Sigmoid colon (tissue), 7 donors: Measurements from ENCODE around the gene HDAC4. TPM values are rescaled to one million over a fixed set of nuclear protein-coding genes. Genes with fewer than 3 reads are reported as not detected.

ENCODE experiments used
- DNase-seq: peaks from one replicate; pipeline ENCODE4 v3.0.0-alpha.2; 2019
- H3K27ac ChIP-seq, 4 donors: fragments of 200-600 bp; sonication (generic); one replicate each; pipeline ENCODE4 v1.5.1; 2016 to 2019; ENCODE audit warnings: mild to moderate bottlenecking in 1 of 4
- H3K27me3 ChIP-seq, 3 donors: fragments of 200-600 bp; sonication (generic); one replicate each; pipeline ENCODE4 v1.5.1; 2019; ENCODE audit warnings: mild to moderate bottlenecking in 1 of 3
- H3K36me3 ChIP-seq, 4 donors: fragments of 200-600 bp; sonication (generic); one replicate each; pipeline ENCODE4 v1.5.1; 2016 to 2019
- H3K4me1 ChIP-seq, 4 donors: fragments of 200-600 bp; sonication (generic); one replicate each; pipeline ENCODE4 v1.5.1; 2017 to 2019
- H3K4me3 ChIP-seq, 4 donors: fragments of 200-600 bp; sonication (generic); one replicate each; pipeline ENCODE4 v1.5.1; 2017 to 2019; ENCODE audit warnings: mild to moderate bottlenecking in 2 of 4, moderate library complexity in 1 of 4
- H3K9me3 ChIP-seq, 4 donors: fragments of 200-600 bp in 3 of 4; sonication (generic) in 3 of 4; one replicate each; pipeline versions ENCODE4 v1.5.1 to v1.6.1; 2013 to 2019
- EP300 ChIP-seq, 4 donors: sonication (generic); formaldehyde crosslinking; IDR thresholded peaks; one replicate each; pipeline ENCODE4 v1.6.1; 2017; ENCODE audit warnings: antibody characterized with exemption in 4 of 4
- POLR2A ChIP-seq, 2 donors: fragments of 450-650 bp; IDR thresholded peaks; one replicate each; pipeline ENCODE4 v1.6.1; 2016; ENCODE audit warnings: antibody characterized with exemption in 2 of 2, mild to moderate bottlenecking in 2 of 2, moderate library complexity in 2 of 2
- POLR2AphosphoS5 ChIP-seq, 4 donors: sonication (generic); formaldehyde crosslinking; IDR thresholded peaks; one replicate each; pipeline ENCODE4 v1.6.1; 2017; ENCODE audit warnings: antibody characterized with exemption in 4 of 4
- WGBS, 2 donors: extraction: QIAGEN DNeasy Blood & Tissue Kit; methylation state at CpG; one replicate each; pipeline ENCODE4 v1.1.7; 2013; 5-methylcytosine and 5-hydroxymethylcytosine counted together
- intact Hi-C: fragments of 100-400 bp; cut with DNase I; formaldehyde crosslinking; loops from one replicate; pipeline ENCODE4 v1.15.1; 2023
- polyA plus RNA-seq, 3 donors: library from polyadenylated mRNA; stranded (reverse); fragments of 200-250 nt; gene quantifications; one replicate each; pipeline ENCODE4 v1.2.3, GENCODE V29; 2013
- total RNA-seq, 4 donors: library from RNA; depleted of rRNA; stranded (reverse); fragments of >200 nt; gene quantifications; one replicate each; pipeline ENCODE4 v1.1.0, GENCODE V29; 2016
- TF ChIP-seq, protein P1 (sequence below), 4 experiments: fragments of 450-650 bp in 3 of 4; fragments of 200-600 bp in 1 of 4; IDR thresholded peaks; one replicate each; pipeline ENCODE4 v1.5.1; 2016 to 2019; ENCODE audit warnings: antibody characterized with exemption in 4 of 4, mild to moderate bottlenecking in 3 of 4, moderate library complexity in 2 of 4
- donor health status: healthy with polysubstance abuse.
- donor health status: Bipolar disorder and iron deficiency.
- donor health status: healthy.

HDAC4 gene
- total and polyA plus RNA-seq, 7 donors: 1.8 to 196 (median 77.0) TPM

DNA sequence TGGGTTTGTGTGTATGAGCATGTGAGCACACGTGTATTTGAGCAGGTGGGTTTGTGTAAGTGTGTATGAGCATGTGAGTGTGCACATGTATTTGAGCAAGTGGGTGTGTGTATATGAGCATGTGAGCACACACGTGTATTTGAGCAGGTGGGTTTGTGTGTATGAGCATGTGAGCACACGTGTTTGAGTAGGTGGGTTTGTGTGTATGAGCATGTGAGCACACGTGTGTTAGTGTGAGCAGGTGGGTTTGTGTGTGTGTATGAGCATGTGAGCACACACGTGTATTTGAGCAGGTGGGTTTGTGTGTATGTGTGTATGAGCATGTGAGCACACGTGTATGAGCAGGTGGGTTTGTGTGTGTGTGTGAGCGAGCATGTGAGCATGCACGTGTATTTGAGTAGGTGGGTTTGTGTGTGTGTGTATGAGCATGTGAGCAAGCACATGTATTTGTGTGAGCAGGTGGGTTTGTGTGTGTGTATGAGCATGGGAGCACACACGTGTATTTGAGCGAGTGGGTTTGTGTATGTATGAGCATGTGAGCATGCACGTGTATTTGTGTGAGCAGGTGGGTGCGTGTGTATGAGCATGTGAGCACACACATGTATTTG, 383.2 kb downstream of the HDAC4 start:
- H3K9me3 ChIP-seq: no peaks in the 10 kb centered on the region
- TF ChIP-seq EP300 (IDR thresholded peaks at IDR 0.05) (no peak), POLR2A (IDR thresholded peaks at IDR 0.05) (no peak), POLR2AphosphoS5 (IDR thresholded peaks at IDR 0.05) (no peak)
- TF ChIP-seq, protein P1, sequence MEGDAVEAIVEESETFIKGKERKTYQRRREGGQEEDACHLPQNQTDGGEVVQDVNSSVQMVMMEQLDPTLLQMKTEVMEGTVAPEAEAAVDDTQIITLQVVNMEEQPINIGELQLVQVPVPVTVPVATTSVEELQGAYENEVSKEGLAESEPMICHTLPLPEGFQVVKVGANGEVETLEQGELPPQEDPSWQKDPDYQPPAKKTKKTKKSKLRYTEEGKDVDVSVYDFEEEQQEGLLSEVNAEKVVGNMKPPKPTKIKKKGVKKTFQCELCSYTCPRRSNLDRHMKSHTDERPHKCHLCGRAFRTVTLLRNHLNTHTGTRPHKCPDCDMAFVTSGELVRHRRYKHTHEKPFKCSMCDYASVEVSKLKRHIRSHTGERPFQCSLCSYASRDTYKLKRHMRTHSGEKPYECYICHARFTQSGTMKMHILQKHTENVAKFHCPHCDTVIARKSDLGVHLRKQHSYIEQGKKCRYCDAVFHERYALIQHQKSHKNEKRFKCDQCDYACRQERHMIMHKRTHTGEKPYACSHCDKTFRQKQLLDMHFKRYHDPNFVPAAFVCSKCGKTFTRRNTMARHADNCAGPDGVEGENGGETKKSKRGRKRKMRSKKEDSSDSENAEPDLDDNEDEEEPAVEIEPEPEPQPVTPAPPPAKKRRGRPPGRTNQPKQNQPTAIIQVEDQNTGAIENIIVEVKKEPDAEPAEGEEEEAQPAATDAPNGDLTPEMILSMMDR (IDR thresholded peaks at IDR 0.05): no peak
- intact Hi-C loops: no loop called here
- H3K27ac ChIP-seq: no peak overlapping the region
- no peak for DNase-seq
- H3K36me3 ChIP-seq: no peaks in the 10 kb centered on the region
- H3K4me3 ChIP-seq: no peak overlapping the region
- H3K4me1 ChIP-seq: peaks cover 0 to 22% (median 17%) of the 10 kb centered on the region in 4 donors
- peaks cover 0 to 7% (median 0%) of the 10 kb centered on the region in 3 donors for H3K27me3 ChIP-seq
- 94 to 95% methylated on average over 12 of the region's 12 CpGs for WGBS, 2 donors

- peak; percentile 55 for DNase-seq
- Histone ChIP-seq H3K27me3 (peaks cover 0 to 7% (median 0%) of the 10 kb centered on the region in 3 donors), H3K27ac (no peak overlapping the region), H3K4me3 (no peak overlapping the region), H3K36me3 (no peaks in the 10 kb centered on the region), H3K9me3 (no peaks in the 10 kb centered on the region), H3K4me1 (peaks cover 0 to 22% (median 17%) of the 10 kb centered on the region in 4 donors)
- intact Hi-C loops: no loop called here
- 77 to 80% methylated on average over 19 of the region's 19 CpGs for WGBS, 2 donors
- no peak for TF ChIP-seq POLR2AphosphoS5 (IDR thresholded peaks at IDR 0.05)
- TF ChIP-seq POLR2A (IDR thresholded peaks at IDR 0.05): no peak
- no peak for TF ChIP-seq EP300 (IDR thresholded peaks at IDR 0.05)
- TF ChIP-seq, protein P1 (IDR thresholded peaks at IDR 0.05): no peak
These were observed 384.7 kb downstream of the HDAC4 start for GRCh38 chr2:239015901-239016675.

- intact Hi-C loops: no loop called here
- no peaks in the 10 kb centered on the region for H3K36me3 ChIP-seq
- WGBS, 2 donors: 71 to 79% methylated on average over 25 of the region's 25 CpGs
- no peaks in the 10 kb centered on the region for H3K9me3 ChIP-seq
- no peak overlapping the region for H3K4me3 ChIP-seq
- peaks cover 0 to 22% (median 17%) of the 10 kb centered on the region in 4 donors for H3K4me1 ChIP-seq
- no peak overlapping the region for H3K27ac ChIP-seq
- TF ChIP-seq POLR2A (IDR thresholded peaks at IDR 0.05) (no peak), EP300 (IDR thresholded peaks at IDR 0.05) (no peak), POLR2AphosphoS5 (IDR thresholded peaks at IDR 0.05) (no peak)
- TF ChIP-seq, protein P1 (IDR thresholded peaks at IDR 0.05): no peak
- peak; percentile 52 for DNase-seq
- peaks cover 0 to 12% (median 0%) of the 10 kb centered on the region in 3 donors for H3K27me3 ChIP-seq
These were observed 385.5 kb downstream of the HDAC4 start for GRCh38 chr2:239015218-239015900.

GRCh38 chr2:239014458-239015217, 386.2 kb downstream of the HDAC4 start:
- no peak for TF ChIP-seq POLR2A (IDR thresholded peaks at IDR 0.05)
- TF ChIP-seq, protein P1 (IDR thresholded peaks at IDR 0.05): no peak
- no peak for TF ChIP-seq EP300 (IDR thresholded peaks at IDR 0.05)
- TF ChIP-seq POLR2AphosphoS5 (IDR thresholded peaks at IDR 0.05): no peak
- H3K27me3 ChIP-seq: peaks cover 0 to 13% (median 0%) of the 10 kb centered on the region in 3 donors
- no peak overlapping the region for H3K4me3 ChIP-seq
- 61 to 74% methylated on average over 9 of the region's 9 CpGs for WGBS, 2 donors
- no peaks in the 10 kb centered on the region for H3K36me3 ChIP-seq
- no peaks in the 10 kb centered on the region for H3K9me3 ChIP-seq
- DNase-seq: peak; percentile 50
- no peak overlapping the region for H3K27ac ChIP-seq
- intact Hi-C loops: no loop called here
- H3K4me1 ChIP-seq: peaks cover 0 to 22% (median 17%) of the 10 kb centered on the region in 4 donors
